NCI-H2196 treated with DMSO at 0.1 percent for 48 hours (cell line): ENCODE measurements around the gene PDZD2.
"Not testable (repeated sequence)": the region's sequence is repeated elsewhere in the genome, so short reads cannot be mapped to it uniquely, and the experiment has no call there.

Experiments
- DNase-seq: peaks from one replicate; lab custom pipeline; 2025; ENCODE audit not compliant: unreplicated experiment; lab: John Stamatoyannopoulos, UW

The PDZD2 gene

GRCh38 chr5:31638748-31639418 is at the start of gene PDZD2:
Gene PDZD2 (plus strand): TSS chr5:31639131.
- peak; percentile 56 for DNase-seq

GRCh38 chr5:31593665-31594064 is 45.3 kb upstream of the PDZD2 start:
- no peak for DNase-seq

GRCh38 chr5:31596354-31596753 is 42.6 kb upstream of the PDZD2 start:
- no peak for DNase-seq

- no peak for DNase-seq
Observed at GRCh38 chr5:31598640-31599611, 40.0 kb upstream of the PDZD2 start.

GRCh38 chr5:31602305-31602704 is 36.6 kb upstream of the PDZD2 start:
- not testable (repeated sequence) for DNase-seq

- no peak for DNase-seq
Observed at GRCh38 chr5:31604240-31604639, 34.7 kb upstream of the PDZD2 start.

- no peak for DNase-seq
Observed at GRCh38 chr5:31604644-31605043, 34.3 kb upstream of the PDZD2 start.

- DNase-seq, result no peak
Observed at GRCh38 chr5:31605920-31606319, 33.0 kb upstream of the PDZD2 start.

GRCh38 chr5:31607546-31607945 is 31.4 kb upstream of the PDZD2 start:
- DNase-seq, result no peak

GRCh38 chr5:31611002-31611401 is 27.9 kb upstream of the PDZD2 start:
- DNase-seq, result no peak

- no peak for DNase-seq
Observed at GRCh38 chr5:31613651-31614050, 25.3 kb upstream of the PDZD2 start.

- no peak for DNase-seq
Observed at GRCh38 chr5:31614151-31615020, 24.5 kb upstream of the PDZD2 start.

GRCh38 chr5:31617867-31618266 is 21.1 kb upstream of the PDZD2 start:
- no peak for DNase-seq

- no peak for DNase-seq
Observed at GRCh38 chr5:31620026-31620425, 18.9 kb upstream of the PDZD2 start.

GRCh38 chr5:31623249-31623648 is 15.7 kb upstream of the PDZD2 start:
- no peak for DNase-seq

- DNase-seq, result no peak
Observed at GRCh38 chr5:31625394-31625793, 13.5 kb upstream of the PDZD2 start.

GRCh38 chr5:31626156-31626555 is 12.8 kb upstream of the PDZD2 start:
- no peak for DNase-seq

- no peak for DNase-seq
Observed at GRCh38 chr5:31626604-31627234, 12.2 kb upstream of the PDZD2 start.

- no peak for DNase-seq
Observed at GRCh38 chr5:31630931-31631330, 8.0 kb upstream of the PDZD2 start.

- no peak for DNase-seq
Observed at GRCh38 chr5:31632460-31632859, 6.5 kb upstream of the PDZD2 start.

- no peak for DNase-seq
Observed at GRCh38 chr5:31635446-31635845, 3.5 kb upstream of the PDZD2 start.
